A673 (cell line): ENCODE results near the gene ARHGAP6. TPM values are rescaled to one million over a fixed set of nuclear protein-coding genes. Genes with fewer than 3 reads are reported as not detected.

Source experiments
- BruUV-seq: library from RNA; stranded (reverse); fragments of 400-500 nt; replicated peaks from 2 replicates; lab custom pipeline; 2021; lab: Mats Ljungman, UMichigan
- CTCF ChIA-PET: fragments of 300-600 bp; sonication (Branson Sonifier 250); formaldehyde crosslinking; loops from one replicate; lab custom pipeline; 2022; ENCODE audit warnings: antibody characterized with exemption; lab: Charles Lee
- POLR2A ChIA-PET: fragments of 300-600 bp; sonication (Branson Sonifier 250); formaldehyde crosslinking; loops from one replicate; lab custom pipeline; 2022; ENCODE audit warnings: antibody characterized with exemption; ENCODE audit not compliant: low non-redundant PET; lab: Charles Lee
- DNase-seq: peaks from one replicate; pipeline ENCODE4 v3.0.0-alpha.2; 2015; ENCODE audit warnings: low spot score
- H3K27ac ChIP-seq: fragments of 200-600 bp; sonication (generic); 2 replicates; pipeline ENCODE4 v1.5.1; 2016; ENCODE audit warnings: mixed run types, low read depth, mild to moderate bottlenecking, mixed read lengths, antibody characterized with exemption, low read length; ENCODE audit not compliant: poor library complexity, severe bottlenecking
- H3K27me3 ChIP-seq: fragments of 200-600 bp; sonication (generic); replicated peaks from 2 replicates; pipeline ENCODE4 v1.6.1; 2017; ENCODE audit warnings: mixed run types, low read depth, mild to moderate bottlenecking, mixed read lengths, antibody characterized with exemption, low read length; ENCODE audit not compliant: insufficient read depth, poor library complexity
- H3K36me3 ChIP-seq: fragments of 200-600 bp; sonication (generic); 2 replicates; pipeline ENCODE4 v1.6.1; 2016; ENCODE audit warnings: mixed run types, mild to moderate bottlenecking, mixed read lengths, antibody characterized with exemption, low read length; ENCODE audit not compliant: insufficient read depth, poor library complexity, severe bottlenecking
- H3K4me1 ChIP-seq: fragments of 200-600 bp; sonication (generic); 2 replicates; pipeline ENCODE4 v1.6.1; 2017; ENCODE audit warnings: mixed run types, mild to moderate bottlenecking, mixed read lengths, antibody characterized with exemption, low read length; ENCODE audit not compliant: insufficient read depth, poor library complexity, severe bottlenecking
- H3K4me3 ChIP-seq: fragments of 200-600 bp; sonication (generic); 2 replicates; pipeline ENCODE4 v1.5.1; 2016; ENCODE audit warnings: low read depth, mixed run types, mild to moderate bottlenecking, mixed read lengths, low read length; ENCODE audit not compliant: poor library complexity, severe bottlenecking
- H3K9me3 ChIP-seq: fragments of 200-600 bp; sonication (generic); 2 replicates; pipeline ENCODE4 v1.6.1; 2016; ENCODE audit warnings: mixed run types, low read depth, mild to moderate bottlenecking, mixed read lengths, antibody characterized with exemption, low read length; ENCODE audit not compliant: poor library complexity, severe bottlenecking
- EZH2 ChIP-seq: fragments of 200-600 bp; sonication (generic); IDR thresholded peaks from 2 replicates; pipeline ENCODE4 v1.6.1; 2017; ENCODE audit warnings: borderline replicate concordance, low read depth, mild to moderate bottlenecking, mixed read lengths, antibody characterized with exemption, low read length; ENCODE audit not compliant: poor library complexity, severe bottlenecking
- intact Hi-C: fragments of 100-400 bp; cut with micrococcal nuclease; formaldehyde crosslinking; loops from one replicate; pipeline ENCODE4 v1.10.0; 2022; ENCODE audit not compliant: unreplicated experiment
- total RNA-seq: library from RNA; stranded (reverse); gene quantifications from 2 replicates; pipeline ENCODE4 v1.2.3, GENCODE V29; 2021
- TF ChIP-seq, protein P1 (sequence below): fragments of 300-800, 200-600 bp; sonication (generic); conservative IDR thresholded peaks from 2 replicates; pipeline ENCODE4 v1.5.1; 2017; ENCODE audit warnings: low read depth, mild to moderate bottlenecking, antibody characterized with exemption, low read length, moderate library complexity, mixed read lengths

ARHGAP6 gene
- total RNA-seq, 1 experiment from 2014 or later, result not detected

DNA sequence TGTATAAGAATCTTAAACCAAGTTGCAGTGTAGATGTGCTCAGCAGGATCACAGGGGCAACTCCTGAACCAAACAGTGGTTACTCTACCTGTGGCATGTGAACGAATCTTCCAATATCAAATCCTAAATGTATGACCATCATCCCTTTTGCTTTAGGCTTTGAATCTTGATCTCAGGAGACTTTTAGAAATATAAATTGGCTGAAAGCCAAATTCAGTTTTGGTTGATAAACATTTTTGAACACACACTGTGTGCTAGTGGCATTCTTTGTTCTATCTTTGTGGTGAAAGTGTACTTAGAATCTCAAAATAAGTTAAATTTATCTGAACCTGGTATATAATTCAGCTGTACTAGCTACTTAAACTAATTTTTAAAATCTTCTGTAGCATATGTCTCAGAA is 4.6 kb upstream of the ARHGAP6 start:
- BruUV-seq, result no TSS peak
- Histone ChIP-seq H3K27ac (no peak overlapping the region), H3K9me3 (no peaks in the 10 kb centered on the region), H3K4me3 (no peak overlapping the region), H3K36me3 (no peaks in the 10 kb centered on the region), H3K27me3 (peaks cover 59% of the 10 kb centered on the region), H3K4me1 (no peaks in the 10 kb centered on the region)
- ChIA-PET POLR2A (no interaction called here), CTCF (no interaction called here)
- TF ChIP-seq EZH2, result no peak
- TF ChIP-seq, protein P1, sequence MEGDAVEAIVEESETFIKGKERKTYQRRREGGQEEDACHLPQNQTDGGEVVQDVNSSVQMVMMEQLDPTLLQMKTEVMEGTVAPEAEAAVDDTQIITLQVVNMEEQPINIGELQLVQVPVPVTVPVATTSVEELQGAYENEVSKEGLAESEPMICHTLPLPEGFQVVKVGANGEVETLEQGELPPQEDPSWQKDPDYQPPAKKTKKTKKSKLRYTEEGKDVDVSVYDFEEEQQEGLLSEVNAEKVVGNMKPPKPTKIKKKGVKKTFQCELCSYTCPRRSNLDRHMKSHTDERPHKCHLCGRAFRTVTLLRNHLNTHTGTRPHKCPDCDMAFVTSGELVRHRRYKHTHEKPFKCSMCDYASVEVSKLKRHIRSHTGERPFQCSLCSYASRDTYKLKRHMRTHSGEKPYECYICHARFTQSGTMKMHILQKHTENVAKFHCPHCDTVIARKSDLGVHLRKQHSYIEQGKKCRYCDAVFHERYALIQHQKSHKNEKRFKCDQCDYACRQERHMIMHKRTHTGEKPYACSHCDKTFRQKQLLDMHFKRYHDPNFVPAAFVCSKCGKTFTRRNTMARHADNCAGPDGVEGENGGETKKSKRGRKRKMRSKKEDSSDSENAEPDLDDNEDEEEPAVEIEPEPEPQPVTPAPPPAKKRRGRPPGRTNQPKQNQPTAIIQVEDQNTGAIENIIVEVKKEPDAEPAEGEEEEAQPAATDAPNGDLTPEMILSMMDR, result no peak
- intact Hi-C loops, result no loop called here
- no peak for DNase-seq

DNA sequence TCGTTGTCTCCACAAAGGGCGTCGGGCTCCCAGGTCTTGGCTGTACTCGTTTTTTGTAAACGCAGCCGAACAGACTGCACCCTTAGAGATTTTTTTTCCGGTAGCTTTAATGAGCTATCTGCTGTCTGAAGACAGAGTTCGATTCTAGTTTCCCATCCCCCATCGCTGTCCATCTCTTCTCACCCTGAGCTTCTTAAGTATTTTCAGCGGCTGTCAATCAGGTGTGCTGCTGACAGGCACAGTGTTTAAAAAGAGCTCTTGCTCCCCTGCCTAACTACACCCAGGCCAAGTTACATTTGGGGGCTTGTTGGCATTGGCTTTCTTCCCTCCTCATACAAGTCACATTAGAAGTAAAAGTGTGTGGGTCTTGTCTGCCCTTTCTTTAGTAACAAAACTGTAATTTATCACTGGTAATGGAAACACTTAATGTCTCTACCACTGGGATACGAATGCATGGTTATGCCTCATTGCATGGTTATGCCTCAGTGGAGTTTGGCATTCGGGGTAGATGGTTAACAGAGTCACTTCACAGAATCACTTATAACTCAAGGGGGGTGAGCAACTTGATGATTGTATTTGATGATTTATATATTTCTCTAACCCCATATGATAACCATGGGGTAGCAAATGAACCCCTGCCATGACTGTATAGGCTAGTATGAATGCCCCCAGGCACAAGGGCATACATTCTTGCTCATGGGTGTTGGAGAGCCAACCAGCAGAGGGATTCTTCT is 1.4 kb upstream of the ARHGAP6 start:
- CTCF ChIA-PET, result no interaction called here
- H3K27ac ChIP-seq, result no peak overlapping the region
- H3K4me3 ChIP-seq, result no peak overlapping the region
- POLR2A ChIA-PET, result no interaction called here
- DNase-seq, result no peak
- H3K36me3 ChIP-seq, result no peaks in the 10 kb centered on the region
- intact Hi-C loops, result no loop called here
- BruUV-seq, result no TSS peak
- TF ChIP-seq, protein P1, result no peak
- no peak for TF ChIP-seq EZH2
- H3K9me3 ChIP-seq, result no peaks in the 10 kb centered on the region
- H3K4me1 ChIP-seq, result no peaks in the 10 kb centered on the region
- peaks cover 86% of the 10 kb centered on the region for H3K27me3 ChIP-seq

GRCh38 chrX:11666164-11666563 is 444 bp upstream of the ARHGAP6 start:
- ChIA-PET POLR2A (no interaction called here), CTCF (interaction anchor here (0.7 kb wide), 1 partner anchor 379 kb away, joined by 14 read pairs; no protein-coding TSS in a partner anchor)
- Histone ChIP-seq H3K27ac (no peak overlapping the region), H3K4me1 (no peaks in the 10 kb centered on the region), H3K36me3 (no peaks in the 10 kb centered on the region), H3K9me3 (no peaks in the 10 kb centered on the region), H3K4me3 (no peak overlapping the region), H3K27me3 (peaks cover 86% of the 10 kb centered on the region)
- no peak for DNase-seq
- BruUV-seq, result no TSS peak
- TF ChIP-seq, protein P1, result no peak
- TF ChIP-seq EZH2, result no peak
- intact Hi-C loops, result no loop called here
